Measurements from ENCODE around the gene MRGPRF. TPM values are rescaled to one million over a fixed set of nuclear protein-coding genes. Genes with fewer than 3 reads are reported as not detected.

The MRGPRF gene
- total RNA-seq, 1 experiment from 2014 or later = 0.35 TPM

GRCh38 chr11:68954836-68955606, 58.0 kb downstream of the MRGPRF start:
- Histone ChIP-seq H4K20me1 (ENCODE audit: insufficient read depth) (no peaks in the 10 kb centered on the region), H3K27me3 (ENCODE audit: insufficient read depth, low read depth) (0 out of 2 replicates have a peak, but pooled peaks cover 5% of the 10 kb centered on the region), H3K4me1 (replicated peaks; ENCODE audit: insufficient read depth) (no peaks in the 10 kb centered on the region), H3K79me2 (ENCODE audit: low read depth) (no peaks in the 10 kb centered on the region), H3K27ac (no peak overlapping the region), H3K9me3 (ENCODE audit: insufficient read depth, low read depth) (no peaks in the 10 kb centered on the region), H3K4me3 (no peak overlapping the region), H3K4me2 (no peak overlapping the region), H3K9me2 (ENCODE audit: insufficient read depth) (no peaks in the 10 kb centered on the region), H3F3A (ENCODE audit: insufficient read depth, low read depth) (no peaks in the 10 kb centered on the region), H2AFZ (no peak overlapping the region), H3K36me3 (ENCODE audit: low read depth) (no peaks in the 10 kb centered on the region)
- intact Hi-C loops (cut with micrococcal nuclease; ENCODE audit: unreplicated experiment) = loop anchor here (5.0 kb wide), 1 partner anchor 87 kb away; no protein-coding TSS in a partner anchor
- no TSS peak for BruUV-seq (replicated peaks)
- TF ChIP-seq EZH2 (IDR thresholded peaks at IDR 0.05; ENCODE audit: low read depth) (no peak), CTCF (conservative IDR thresholded peaks at IDR 0.05) (no peak)
- ChIA-PET POLR2A (ENCODE audit: unreplicated experiment) (no interaction called here), CTCF (no interaction called here)
- DNase-seq = peak in 1 of 2 experiments; percentile 42

Other genes starting within 250 kb of the MRGPRF start
- 29.7 and 36.3 TPM in 2 replicates for gene CPT1A, start 171.3 kb downstream of the MRGPRF start, total RNA-seq (2021)
- 81.9 and 88.0 TPM in 2 replicates for gene MRPL21, start 109.4 kb downstream of the MRGPRF start, total RNA-seq (2021)
- gene IGHMBP2, start 109.4 kb downstream of the MRGPRF start, total RNA-seq (2021) = 27.0 and 27.6 TPM in 2 replicates
- not detected in 2 replicates for gene MRGPRD, start 32.3 kb downstream of the MRGPRF start, total RNA-seq (2021)
- gene TPCN2, start 35.7 kb upstream of the MRGPRF start, total RNA-seq (2021) = 24.8 and 26.4 TPM in 2 replicates
- 0.26 and 0.50 TPM in 2 replicates for gene SMIM38, start 142.7 kb upstream of the MRGPRF start, total RNA-seq (2021)

Measured in PC-9 (cell line).